Testis (tissue), 3 donors: ENCODE data around the gene SPG7. TPM values are rescaled to one million over a fixed set of nuclear protein-coding genes. Genes with fewer than 3 reads are reported as not detected.

Experiments used
- DNase-seq: peaks from one replicate; pipeline ENCODE4 v3.0.0-alpha.2; 2019
- H3K27ac ChIP-seq, 2 donors: fragments of 200-600 bp; sonication (generic); one replicate each; pipeline ENCODE4 v1.5.1; 2019
- H3K27me3 ChIP-seq: fragments of 200-600 bp; sonication (generic); one replicate; pipeline ENCODE4 v1.5.1; 2019
- H3K36me3 ChIP-seq: fragments of 200-600 bp; sonication (generic); one replicate; pipeline ENCODE4 v1.5.1; 2017; ENCODE audit warnings: low read depth; ENCODE audit errors: missing control alignments
- H3K4me1 ChIP-seq: fragments of 200-600 bp; sonication (generic); one replicate; pipeline ENCODE4 v1.5.1; 2019
- H3K4me3 ChIP-seq, 2 donors: fragments of 200-600 bp; sonication (generic); one replicate each; pipeline ENCODE4 v1.5.1; 2017 to 2019
- H3K9me3 ChIP-seq: fragments of 200-600 bp; sonication (generic); one replicate; pipeline ENCODE4 v1.5.1; 2017
- CTCF ChIP-seq, 3 experiments: fragments of 450-650 bp in 2 of 3; fragments of 200-600 bp in 1 of 3; sonication (generic) in 1 of 3; IDR thresholded peaks; one replicate each; pipeline ENCODE4 v1.5.1; 2016 to 2019; ENCODE audit warnings: antibody characterized with exemption in 3 of 3, mild to moderate bottlenecking in 2 of 3, moderate library complexity in 1 of 3
- POLR2A ChIP-seq: fragments of 450-650 bp; IDR thresholded peaks from one replicate; pipeline ENCODE4 v1.6.1; 2017; ENCODE audit warnings: antibody characterized with exemption, mild to moderate bottlenecking, moderate library complexity
- WGBS, 2 donors: methylation state at CpG; one replicate each; pipeline ENCODE4 v1.1.5; 2018; 5-methylcytosine and 5-hydroxymethylcytosine counted together
- intact Hi-C: fragments of 100-400 bp; cut with DNase I; formaldehyde crosslinking; loops from one replicate; pipeline ENCODE4 v1.15.1; 2023; ENCODE audit warnings: low total_unique reads
- polyA plus RNA-seq: library from polyadenylated mRNA; stranded (reverse); fragments of 350-450 nt; fragmentation: Illumina TruSeq; extraction: RNeasy Lipid Tissue Mini Kit (QIAGEN cat#74804); gene quantifications from one replicate; pipeline ENCODE4 v1.2.3, GENCODE V29; 2014; ENCODE audit warnings: low read depth, low replicate concordance; ENCODE audit not compliant: insufficient read depth
- total RNA-seq, 2 donors: library from RNA; depleted of rRNA; stranded (reverse); fragments of >200 nt; gene quantifications; one replicate each; pipeline ENCODE4 v1.2.3, GENCODE V29; 2016

The SPG7 gene
- total and polyA plus RNA-seq, 3 donors from 2014 or later: 97.9 to 307 (median 275) TPM

- no peak for TF ChIP-seq POLR2A
- TF ChIP-seq CTCF (IDR thresholded peaks at IDR 0.05): no peak
- Histone ChIP-seq H3K36me3 (no peaks in the 10 kb centered on the region), H3K4me3 (no peak overlapping the region), H3K27ac (no peak overlapping the region), H3K27me3 (no peaks in the 10 kb centered on the region), H3K4me1 (no peaks in the 10 kb centered on the region), H3K9me3 (no peaks in the 10 kb centered on the region)
- WGBS, 2 donors: 94 to 95% methylated on average over 9 to 33 of the region's 36 CpGs
- DNase-seq: no peak
- intact Hi-C loops: no loop called here
Observed at GRCh38 chr16:89583197-89583894, 75.1 kb downstream of the SPG7 start.

- intact Hi-C loops: no loop called here
- Histone ChIP-seq H3K27ac (no peak overlapping the region), H3K27me3 (no peaks in the 10 kb centered on the region), H3K4me1 (no peaks in the 10 kb centered on the region), H3K4me3 (no peak overlapping the region), H3K36me3 (no peaks in the 10 kb centered on the region), H3K9me3 (no peaks in the 10 kb centered on the region)
- 91 to 92% methylated on average over 4 to 49 of the region's 49 CpGs for WGBS, 2 donors
- DNase-seq: no peak
- TF ChIP-seq CTCF (IDR thresholded peaks at IDR 0.05): no peak
- no peak for TF ChIP-seq POLR2A
Observed at GRCh38 chr16:89583895-89584644, 75.9 kb downstream of the SPG7 start.

- no peaks in the 10 kb centered on the region for H3K4me1 ChIP-seq
- intact Hi-C loops: no loop called here
- no peak overlapping the region for H3K27ac ChIP-seq
- H3K36me3 ChIP-seq: no peaks in the 10 kb centered on the region
- 74 to 78% methylated on average over 22 to 25 of the region's 25 CpGs for WGBS, 2 donors
- H3K27me3 ChIP-seq: no peaks in the 10 kb centered on the region
- no peak for DNase-seq
- no peaks in the 10 kb centered on the region for H3K9me3 ChIP-seq
- H3K4me3 ChIP-seq: no peak overlapping the region
- no peak for TF ChIP-seq CTCF (IDR thresholded peaks at IDR 0.05)
- no peak for TF ChIP-seq POLR2A
Observed at GRCh38 chr16:89584768-89585549, 76.8 kb downstream of the SPG7 start.

GRCh38 chr16:89586218-89586617 lies 78.0 kb downstream of the SPG7 start:
- H3K4me1 ChIP-seq: no peaks in the 10 kb centered on the region
- no peak for TF ChIP-seq POLR2A
- no peak for TF ChIP-seq CTCF (IDR thresholded peaks at IDR 0.05)
- no peak overlapping the region for H3K27ac ChIP-seq
- H3K36me3 ChIP-seq: no peaks in the 10 kb centered on the region
- WGBS, 2 donors: 60 to 68% methylated on average over 1 to 7 of the region's 7 CpGs
- no peaks in the 10 kb centered on the region for H3K27me3 ChIP-seq
- H3K9me3 ChIP-seq: no peaks in the 10 kb centered on the region
- intact Hi-C loops: no loop called here
- no peak for DNase-seq
- no peak overlapping the region for H3K4me3 ChIP-seq
